IPS-11a (cell line): ENCODE data around the gene CAMSAP1.

Source experiments
- H3K4me3 ChIP-seq: one replicate; pipeline ENCODE4 v1.5.1; 2013; ENCODE audit warnings: low read depth, low read length, control low read depth

The CAMSAP1 gene

GRCh38 chr9:135778421-135778820 is 128.9 kb downstream of the CAMSAP1 start:
- H3K4me3 ChIP-seq: no peak overlapping the region

- H3K4me3 ChIP-seq: no peak overlapping the region
These were observed 129.6 kb downstream of the CAMSAP1 start for GRCh38 chr9:135777623-135778177.

GRCh38 chr9:135776893-135777622 is 130.3 kb downstream of the CAMSAP1 start:
- no peak overlapping the region for H3K4me3 ChIP-seq

GRCh38 chr9:135775911-135776310 is 131.4 kb downstream of the CAMSAP1 start:
- H3K4me3 ChIP-seq: no peak overlapping the region

- no peak overlapping the region for H3K4me3 ChIP-seq
These were observed 132.4 kb downstream of the CAMSAP1 start for GRCh38 chr9:135774794-135775525.

- no peak overlapping the region for H3K4me3 ChIP-seq
These were observed 133.1 kb downstream of the CAMSAP1 start for GRCh38 chr9:135774239-135774747.

GRCh38 chr9:135773530-135774238 is 133.7 kb downstream of the CAMSAP1 start:
- H3K4me3 ChIP-seq: no peak overlapping the region

GRCh38 chr9:135772702-135773493 is 134.4 kb downstream of the CAMSAP1 start:
- no peak overlapping the region for H3K4me3 ChIP-seq

- no peak overlapping the region for H3K4me3 ChIP-seq
These were observed 135.2 kb downstream of the CAMSAP1 start for GRCh38 chr9:135772056-135772646.

GRCh38 chr9:135771401-135772051 is 135.8 kb downstream of the CAMSAP1 start:
- H3K4me3 ChIP-seq: no peak overlapping the region

GRCh38 chr9:135770771-135771170 is 136.6 kb downstream of the CAMSAP1 start:
- H3K4me3 ChIP-seq: no peak overlapping the region

GRCh38 chr9:135770203-135770535 is 137.2 kb downstream of the CAMSAP1 start:
- no peak overlapping the region for H3K4me3 ChIP-seq

GRCh38 chr9:135769489-135770202 is 137.7 kb downstream of the CAMSAP1 start:
- H3K4me3 ChIP-seq: no peak overlapping the region

GRCh38 chr9:135768516-135769218 is 138.7 kb downstream of the CAMSAP1 start:
- no peak overlapping the region for H3K4me3 ChIP-seq

GRCh38 chr9:135766707-135767106 is 140.6 kb downstream of the CAMSAP1 start:
- H3K4me3 ChIP-seq: no peak overlapping the region

GRCh38 chr9:135766251-135766650 is 141.1 kb downstream of the CAMSAP1 start:
- no peak overlapping the region for H3K4me3 ChIP-seq

- H3K4me3 ChIP-seq: no peak overlapping the region
These were observed 141.9 kb downstream of the CAMSAP1 start for GRCh38 chr9:135765416-135765815.

- H3K4me3 ChIP-seq: no peak overlapping the region
These were observed 142.6 kb downstream of the CAMSAP1 start for GRCh38 chr9:135764731-135765130.
